Measurements from ENCODE around the gene IGF2BP1. TPM values are rescaled to one million over a fixed set of nuclear protein-coding genes. Genes with fewer than 3 reads are reported as not detected.
A peak's percentile ranks its signal among the peaks of the same experiment; 100 is the strongest.
"Not testable (repeated sequence)": the region's sequence is repeated elsewhere in the genome, so short reads cannot be mapped to it uniquely, and the experiment has no call there.

Gene IGF2BP1
- total RNA-seq, 1 donor from 2014 or later = 4.5 TPM

DNA sequence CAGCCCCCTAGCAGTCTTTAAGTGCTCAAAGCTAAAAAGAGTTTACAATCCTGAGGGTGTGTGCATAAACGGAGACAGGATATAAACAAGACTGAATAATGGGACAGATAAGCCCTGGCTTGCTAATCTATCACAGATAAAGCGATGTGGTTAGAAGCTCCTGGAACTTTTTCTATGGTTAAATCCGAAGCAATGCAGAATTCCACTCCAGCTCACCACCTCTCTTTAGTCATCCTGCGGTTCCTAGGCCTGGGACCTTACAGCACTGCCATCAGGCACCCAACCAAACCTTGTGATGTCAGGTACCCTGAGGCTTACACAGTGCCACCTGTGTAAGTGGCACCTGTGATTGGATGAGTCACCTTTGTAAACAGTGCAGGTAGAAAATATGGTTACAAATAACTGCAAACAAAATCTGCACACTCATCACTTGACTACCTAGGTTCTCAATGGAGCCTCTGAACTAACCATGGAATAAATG, 103.9 kb downstream of the IGF2BP1 start:
- DNase-seq = peak; percentile 2

GRCh38 chr17:49103360-49103759, 106.2 kb downstream of the IGF2BP1 start:
- DNase-seq = not testable (repeated sequence)

- DNase-seq = no peak
Observed at GRCh38 chr17:49104511-49105074, 107.4 kb downstream of the IGF2BP1 start.

Small RNA genes within 50 kb of the gene (small RNA-seq; reads per million reads assigned to genes)
- not detected for gene RF00017 (ENCODE audit: low replicate concordance)
- gene RF01210 (ENCODE audit: low replicate concordance) = not detected
- gene RNU1-42P (ENCODE audit: low replicate concordance) = not detected
- not detected for gene RNU6-826P (ENCODE audit: low replicate concordance)

Other genes starting within 250 kb of the IGF2BP1 start
- not detected for gene TTLL6, start 180.2 kb upstream of the IGF2BP1 start, total RNA-seq
- 63.4 TPM for gene CALCOCO2, start 166.3 kb upstream of the IGF2BP1 start, total RNA-seq
- 79.2 TPM for gene ATP5MC1, start 104.6 kb upstream of the IGF2BP1 start, total RNA-seq
- gene UBE2Z, start 89.0 kb upstream of the IGF2BP1 start, total RNA-seq = 46.8 TPM
- gene SNF8, start 52.5 kb upstream of the IGF2BP1 start, total RNA-seq = 69.1 TPM
- gene GIP, start 28.8 kb upstream of the IGF2BP1 start, total RNA-seq = not detected
- under 0.01 TPM for gene B4GALNT2, start 135.4 kb downstream of the IGF2BP1 start, total RNA-seq
- 0.92 TPM for gene GNGT2, start 213.2 kb downstream of the IGF2BP1 start, total RNA-seq
- gene ABI3, start 213.3 kb downstream of the IGF2BP1 start, total RNA-seq = 4.5 TPM
- 7.9 TPM for gene PHOSPHO1, start 233.4 kb downstream of the IGF2BP1 start, total RNA-seq